Activated B cell treated with CpG ODN at 0.5 μM for 24 hours (primary cell): ENCODE measurements around the gene BPIFB2. TPM values are rescaled to one million over a fixed set of nuclear protein-coding genes. Genes with fewer than 3 reads are reported as not detected.

Experiments
- ATAC-seq: fragments of 200-7000 bp; cut with Tn5 transposase; one replicate; pipeline ENCODE4 v1.10.0; 2021; ENCODE audit warnings: low read depth, mild to moderate bottlenecking, moderate library complexity
- CTCF ChIA-PET: fragments of 350-600 bp; sonication (Branson Sonifier 250); formaldehyde crosslinking; loops from one replicate; lab custom pipeline; 2021; ENCODE audit warnings: antibody characterized with exemption; lab: Charles Lee
- POLR2A ChIA-PET: fragments of 350-600 bp; sonication (Branson Sonifier 250); formaldehyde crosslinking; loops from one replicate; lab custom pipeline; 2021; ENCODE audit warnings: antibody characterized with exemption; lab: Charles Lee
- DNase-seq: peaks from one replicate; pipeline ENCODE4 v3.0.0; 2022
- H3K27ac Mint-ChIP-seq: one replicate; pipeline ENCODE4 v1.8.0; 2020; ENCODE audit warnings: mixed read lengths
- H3K27me3 Mint-ChIP-seq: one replicate; pipeline ENCODE4 v1.8.0; 2021; ENCODE audit warnings: mixed read lengths
- H3K36me3 Mint-ChIP-seq: one replicate; pipeline ENCODE4 v1.8.0; 2021; ENCODE audit warnings: low read depth, mixed read lengths
- H3K4me1 Mint-ChIP-seq: one replicate; pipeline ENCODE4 v1.8.0; 2021; ENCODE audit warnings: mixed read lengths
- H3K4me3 Mint-ChIP-seq: one replicate; pipeline ENCODE4 v1.8.0; 2020; ENCODE audit warnings: mild to moderate bottlenecking, mixed read lengths
- H3K9me3 Mint-ChIP-seq: one replicate; pipeline ENCODE4 v1.8.0; 2020; ENCODE audit warnings: mixed read lengths
- intact Hi-C: fragments of 100-400 bp; cut with micrococcal nuclease; formaldehyde crosslinking; loops from one replicate; pipeline ENCODE4 v1.15.1; 2024
- total RNA-seq: library from RNA; stranded (reverse); gene quantifications from 2 replicates; pipeline ENCODE4 v1.2.3, GENCODE V29; 2022
- TF ChIP-seq, protein P1 (sequence below): fragments of 200-600 bp; IDR thresholded peaks from one replicate; pipeline ENCODE4 v1.8.0; 2022; ENCODE audit warnings: antibody characterized with exemption, mild to moderate bottlenecking

BPIFB2 gene
- total RNA-seq, 1 donor from 2014 or later: not detected

DNA sequence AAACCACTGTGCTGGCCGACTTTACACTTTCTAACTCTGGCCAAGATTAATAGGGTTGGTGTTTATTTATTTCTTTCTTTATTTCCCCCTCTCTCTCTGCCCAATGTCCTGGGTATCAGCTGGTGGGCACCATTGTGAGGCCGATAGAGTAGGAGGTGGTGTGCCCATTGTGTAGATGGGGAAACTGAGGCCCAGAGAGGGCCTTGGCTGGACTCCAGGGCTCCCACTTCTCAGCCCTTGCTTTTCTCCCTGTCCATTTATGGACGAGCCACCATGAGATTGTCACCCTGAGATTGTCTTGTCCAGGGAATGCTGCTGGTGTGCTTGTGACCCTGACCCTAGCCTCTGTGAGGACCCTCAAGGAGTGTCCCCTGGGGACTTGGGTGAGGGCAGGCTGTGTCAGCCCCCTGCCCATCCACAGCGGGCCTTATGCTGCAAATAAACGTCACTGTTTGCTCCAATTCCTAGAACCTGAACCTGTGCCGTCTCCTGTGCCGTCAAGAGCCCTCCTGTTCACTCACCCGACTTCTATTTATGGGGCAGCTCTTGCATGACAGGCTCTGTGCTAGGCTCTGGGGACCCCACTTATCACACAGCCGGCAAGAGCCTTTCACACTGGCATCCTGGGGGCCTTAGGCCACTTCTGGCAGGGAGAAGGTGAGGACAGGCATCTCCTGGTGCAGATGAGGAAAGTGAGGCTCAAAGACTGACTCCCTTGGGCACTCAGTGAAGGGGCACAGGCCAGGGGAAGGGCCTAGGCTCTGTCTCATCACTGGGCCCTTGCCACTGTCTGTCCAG, 28.1 kb upstream of the BPIFB2 start:
- TF ChIP-seq, protein P1, sequence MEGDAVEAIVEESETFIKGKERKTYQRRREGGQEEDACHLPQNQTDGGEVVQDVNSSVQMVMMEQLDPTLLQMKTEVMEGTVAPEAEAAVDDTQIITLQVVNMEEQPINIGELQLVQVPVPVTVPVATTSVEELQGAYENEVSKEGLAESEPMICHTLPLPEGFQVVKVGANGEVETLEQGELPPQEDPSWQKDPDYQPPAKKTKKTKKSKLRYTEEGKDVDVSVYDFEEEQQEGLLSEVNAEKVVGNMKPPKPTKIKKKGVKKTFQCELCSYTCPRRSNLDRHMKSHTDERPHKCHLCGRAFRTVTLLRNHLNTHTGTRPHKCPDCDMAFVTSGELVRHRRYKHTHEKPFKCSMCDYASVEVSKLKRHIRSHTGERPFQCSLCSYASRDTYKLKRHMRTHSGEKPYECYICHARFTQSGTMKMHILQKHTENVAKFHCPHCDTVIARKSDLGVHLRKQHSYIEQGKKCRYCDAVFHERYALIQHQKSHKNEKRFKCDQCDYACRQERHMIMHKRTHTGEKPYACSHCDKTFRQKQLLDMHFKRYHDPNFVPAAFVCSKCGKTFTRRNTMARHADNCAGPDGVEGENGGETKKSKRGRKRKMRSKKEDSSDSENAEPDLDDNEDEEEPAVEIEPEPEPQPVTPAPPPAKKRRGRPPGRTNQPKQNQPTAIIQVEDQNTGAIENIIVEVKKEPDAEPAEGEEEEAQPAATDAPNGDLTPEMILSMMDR: no peak
- intact Hi-C loops: no loop called here
- ATAC-seq (no peak), DNase-seq (no peak)
- Mint-ChIP-seq H3K27ac (no peak overlapping the region), H3K4me1 (peaks cover 3% of the 10 kb centered on the region), H3K27me3 (no peaks in the 10 kb centered on the region), H3K36me3 (no peaks in the 10 kb centered on the region), H3K4me3 (no peak overlapping the region), H3K9me3 (no peaks in the 10 kb centered on the region)
- CTCF ChIA-PET: no interaction called here
- POLR2A ChIA-PET: no interaction called here

DNA sequence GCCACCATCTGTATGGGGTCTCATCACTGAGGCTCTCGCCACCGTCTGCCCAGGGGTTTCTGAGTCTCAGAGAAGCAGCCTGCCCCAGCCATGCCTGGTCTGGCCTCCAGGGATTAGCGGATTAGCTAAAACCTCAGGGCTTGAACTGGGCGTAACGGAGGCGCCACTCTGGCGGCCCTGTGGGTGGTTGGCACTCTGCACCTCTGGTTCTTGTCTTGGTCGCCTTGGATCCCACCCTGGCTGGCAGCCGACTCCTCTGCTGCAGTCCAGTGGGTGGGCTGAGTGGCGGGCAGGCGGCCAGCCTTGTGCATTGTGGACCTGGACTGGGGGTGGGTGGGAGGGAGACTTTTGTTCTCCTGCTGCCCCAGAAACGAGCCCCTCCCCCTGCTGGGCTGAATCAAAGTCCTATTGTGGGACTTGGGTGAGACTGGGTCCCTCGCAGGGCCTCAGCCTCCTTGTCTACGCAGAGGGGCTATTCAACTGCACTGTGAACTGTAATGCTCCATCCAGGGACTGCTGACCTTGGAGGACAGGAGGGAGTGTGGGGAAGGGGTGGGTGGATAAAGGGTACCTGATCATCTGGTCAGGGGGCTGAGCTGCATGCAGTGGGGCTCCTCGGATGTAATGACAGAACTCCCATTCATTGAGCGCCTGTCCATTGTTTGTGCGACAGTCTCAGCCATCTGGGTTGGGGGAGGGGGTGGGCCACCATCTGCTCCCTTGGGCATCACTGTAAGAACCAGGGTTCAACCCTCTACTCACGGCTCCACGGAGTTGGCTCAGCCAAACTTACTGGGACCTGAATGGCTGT, 27.2 kb upstream of the BPIFB2 start:
- DNase-seq (no peak), ATAC-seq (no peak)
- ChIA-PET CTCF (no interaction called here), POLR2A (interaction anchor here (0.6 kb wide), 1 partner anchor 1537 kb away, joined by 8 read pairs; no protein-coding TSS in a partner anchor)
- H3K9me3 Mint-ChIP-seq: no peaks in the 10 kb centered on the region
- TF ChIP-seq, protein P1: no peak
- H3K27ac Mint-ChIP-seq: no peak overlapping the region
- intact Hi-C loops: no loop called here
- no peak overlapping the region for H3K4me3 Mint-ChIP-seq
- H3K27me3 Mint-ChIP-seq: no peaks in the 10 kb centered on the region
- H3K36me3 Mint-ChIP-seq: no peaks in the 10 kb centered on the region
- no peaks in the 10 kb centered on the region for H3K4me1 Mint-ChIP-seq

GRCh38 chr20:32980990-32981389, 26.5 kb upstream of the BPIFB2 start:
- Mint-ChIP-seq H3K4me1 (no peaks in the 10 kb centered on the region), H3K27ac (no peak overlapping the region), H3K36me3 (no peaks in the 10 kb centered on the region), H3K27me3 (no peaks in the 10 kb centered on the region), H3K4me3 (no peak overlapping the region), H3K9me3 (no peaks in the 10 kb centered on the region)
- TF ChIP-seq, protein P1: no peak
- ChIA-PET CTCF (no interaction called here), POLR2A (interaction anchor here (0.6 to 1.0 kb wide), 2 partner anchors 9 to 1537 kb away, joined by 6 to 8 read pairs; no protein-coding TSS in a partner anchor)
- ATAC-seq (no peak), DNase-seq (no peak)
- intact Hi-C loops: no loop called here

DNA sequence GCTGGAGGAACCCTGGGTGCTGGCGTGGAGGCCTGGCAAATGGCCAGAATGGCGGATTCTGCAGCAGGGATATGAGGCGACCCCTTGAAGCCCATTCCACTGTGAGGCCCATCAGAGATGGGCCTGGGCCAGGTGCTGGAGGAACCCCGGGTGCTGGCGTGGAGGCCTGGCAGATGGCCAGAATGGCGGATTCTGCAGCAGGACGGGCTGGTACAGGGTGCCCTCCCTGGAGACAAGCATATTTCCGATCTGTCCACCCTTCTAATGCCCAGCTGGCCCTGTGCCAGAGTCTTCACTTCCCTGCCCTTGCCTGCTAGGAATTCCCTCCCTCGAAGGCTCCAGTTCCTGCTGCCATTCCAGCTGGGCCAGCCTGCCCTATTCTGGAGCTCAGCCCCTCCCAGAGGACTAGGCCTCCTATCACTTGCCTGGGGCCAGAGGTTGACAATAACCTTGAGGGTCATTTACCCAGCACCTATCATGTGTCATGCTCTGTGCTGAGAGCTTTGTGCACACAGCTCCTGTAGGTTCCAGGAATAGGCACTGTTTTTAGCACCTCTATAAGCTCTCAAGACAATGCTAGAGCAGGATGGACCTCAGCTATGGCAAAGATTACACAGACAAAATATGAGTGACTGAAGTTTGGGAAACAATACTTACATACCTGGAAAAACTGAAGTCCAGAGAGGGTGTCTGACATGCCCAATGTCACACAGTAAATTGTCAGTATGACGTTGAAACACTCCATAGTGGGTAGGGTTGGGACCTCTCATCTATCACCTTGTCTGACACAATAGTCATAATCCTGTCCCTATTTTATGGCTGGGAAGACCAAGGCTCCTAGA, 24.7 kb upstream of the BPIFB2 start:
- CTCF ChIA-PET: no interaction called here
- H3K4me1 Mint-ChIP-seq: no peaks in the 10 kb centered on the region
- DNase-seq (no peak), ATAC-seq (no peak)
- H3K4me3 Mint-ChIP-seq: no peak overlapping the region
- POLR2A ChIA-PET: no interaction called here
- TF ChIP-seq, protein P1: no peak
- no peaks in the 10 kb centered on the region for H3K9me3 Mint-ChIP-seq
- intact Hi-C loops: no loop called here
- no peaks in the 10 kb centered on the region for H3K36me3 Mint-ChIP-seq
- no peaks in the 10 kb centered on the region for H3K27me3 Mint-ChIP-seq
- no peak overlapping the region for H3K27ac Mint-ChIP-seq
